LNCaP clone FGC (cell line): ENCODE measurements around the gene A1CF.
"Not testable (repeated sequence)": the region's sequence is repeated elsewhere in the genome, so short reads cannot be mapped to it uniquely, and the experiment has no call there.

Experiments used
- DNase-seq: peaks from one replicate; pipeline ENCODE4 v3.0.0-alpha.2; 2011; ENCODE audit warnings: low read depth
- H3K4me3 ChIP-seq: 2 replicates; pipeline ENCODE4 v1.5.1; 2011; ENCODE audit warnings: mild to moderate bottlenecking, low read depth, low read length, control low read depth
- TF ChIP-seq, protein P1 (sequence below): IDR thresholded peaks from 2 replicates; pipeline ENCODE4 v1.5.1; 2012; ENCODE audit warnings: mild to moderate bottlenecking; ENCODE audit not compliant: control insufficient read depth, insufficient read depth; ENCODE audit errors: extremely low read depth

A1CF gene, protein sequence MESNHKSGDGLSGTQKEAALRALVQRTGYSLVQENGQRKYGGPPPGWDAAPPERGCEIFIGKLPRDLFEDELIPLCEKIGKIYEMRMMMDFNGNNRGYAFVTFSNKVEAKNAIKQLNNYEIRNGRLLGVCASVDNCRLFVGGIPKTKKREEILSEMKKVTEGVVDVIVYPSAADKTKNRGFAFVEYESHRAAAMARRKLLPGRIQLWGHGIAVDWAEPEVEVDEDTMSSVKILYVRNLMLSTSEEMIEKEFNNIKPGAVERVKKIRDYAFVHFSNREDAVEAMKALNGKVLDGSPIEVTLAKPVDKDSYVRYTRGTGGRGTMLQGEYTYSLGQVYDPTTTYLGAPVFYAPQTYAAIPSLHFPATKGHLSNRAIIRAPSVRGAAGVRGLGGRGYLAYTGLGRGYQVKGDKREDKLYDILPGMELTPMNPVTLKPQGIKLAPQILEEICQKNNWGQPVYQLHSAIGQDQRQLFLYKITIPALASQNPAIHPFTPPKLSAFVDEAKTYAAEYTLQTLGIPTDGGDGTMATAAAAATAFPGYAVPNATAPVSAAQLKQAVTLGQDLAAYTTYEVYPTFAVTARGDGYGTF

DNA sequence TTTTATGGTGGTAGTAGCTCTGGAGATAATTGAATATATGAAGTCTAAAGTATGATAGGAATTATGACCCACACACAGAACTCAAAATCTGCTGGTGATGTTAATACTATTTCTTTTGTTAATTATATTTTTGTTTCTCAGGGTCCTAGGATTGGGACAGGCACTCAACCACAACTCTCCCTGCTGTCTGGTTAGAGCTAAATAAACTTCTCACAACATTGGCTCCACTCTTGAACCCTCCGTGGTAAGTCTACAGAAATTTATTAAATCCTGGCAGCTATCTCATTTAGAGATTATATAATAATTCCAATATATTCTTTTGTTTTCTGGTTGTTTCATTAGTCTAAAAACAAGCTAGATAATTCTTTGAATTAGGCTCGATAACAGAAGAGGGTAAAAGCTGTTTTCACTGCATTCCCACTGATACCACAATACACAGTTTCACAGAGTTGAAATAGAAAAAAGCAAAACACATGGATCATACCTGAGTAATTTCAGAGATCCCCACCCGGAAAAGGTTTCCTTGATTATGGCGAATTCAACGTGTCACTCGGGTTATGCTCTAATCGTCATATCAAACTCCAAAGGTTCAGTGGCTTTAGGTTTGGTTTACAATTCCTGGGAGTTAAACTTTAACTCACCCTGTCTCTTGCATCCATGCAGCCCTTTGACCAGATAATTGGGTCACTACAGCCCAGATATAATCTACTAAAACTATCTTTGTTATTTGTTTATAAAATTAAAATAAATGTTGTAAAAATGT lies at the start of gene A1CF:
TSS of gene A1CF (minus strand) at position 531 of the 763 bp plus-strand sequence. CDS start 25,687 bp downstream, outside the sequence.
- no peak for DNase-seq
- TF ChIP-seq, protein P1, sequence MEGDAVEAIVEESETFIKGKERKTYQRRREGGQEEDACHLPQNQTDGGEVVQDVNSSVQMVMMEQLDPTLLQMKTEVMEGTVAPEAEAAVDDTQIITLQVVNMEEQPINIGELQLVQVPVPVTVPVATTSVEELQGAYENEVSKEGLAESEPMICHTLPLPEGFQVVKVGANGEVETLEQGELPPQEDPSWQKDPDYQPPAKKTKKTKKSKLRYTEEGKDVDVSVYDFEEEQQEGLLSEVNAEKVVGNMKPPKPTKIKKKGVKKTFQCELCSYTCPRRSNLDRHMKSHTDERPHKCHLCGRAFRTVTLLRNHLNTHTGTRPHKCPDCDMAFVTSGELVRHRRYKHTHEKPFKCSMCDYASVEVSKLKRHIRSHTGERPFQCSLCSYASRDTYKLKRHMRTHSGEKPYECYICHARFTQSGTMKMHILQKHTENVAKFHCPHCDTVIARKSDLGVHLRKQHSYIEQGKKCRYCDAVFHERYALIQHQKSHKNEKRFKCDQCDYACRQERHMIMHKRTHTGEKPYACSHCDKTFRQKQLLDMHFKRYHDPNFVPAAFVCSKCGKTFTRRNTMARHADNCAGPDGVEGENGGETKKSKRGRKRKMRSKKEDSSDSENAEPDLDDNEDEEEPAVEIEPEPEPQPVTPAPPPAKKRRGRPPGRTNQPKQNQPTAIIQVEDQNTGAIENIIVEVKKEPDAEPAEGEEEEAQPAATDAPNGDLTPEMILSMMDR, result no peak
- no peak within 1 kb of the TSS for H3K4me3 ChIP-seq

DNA sequence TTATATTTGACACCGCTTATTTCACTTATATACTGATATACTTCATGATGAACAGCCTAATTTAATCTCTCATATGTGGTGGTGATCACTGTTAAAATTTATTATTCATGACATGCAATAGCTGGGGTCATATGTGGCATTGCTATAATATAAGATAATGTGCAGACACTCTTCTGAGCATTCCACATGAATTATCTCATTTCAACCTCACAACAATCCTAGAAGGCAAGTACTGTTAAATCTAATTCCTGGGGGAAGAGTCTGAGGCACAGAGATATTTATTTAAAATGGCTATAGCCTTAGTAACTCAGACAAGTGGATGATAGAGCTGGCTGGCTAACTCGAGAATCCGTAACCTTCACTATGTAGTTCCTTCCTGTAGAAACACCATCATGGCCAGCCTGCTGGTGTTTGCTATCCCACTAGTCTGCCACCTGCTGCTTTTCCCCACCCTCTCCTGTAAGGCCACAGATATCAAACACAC lies 46.6 kb upstream of the A1CF start:
- TF ChIP-seq, protein P1, result no peak
- DNase-seq, result no peak
- no peak overlapping the region for H3K4me3 ChIP-seq

DNA sequence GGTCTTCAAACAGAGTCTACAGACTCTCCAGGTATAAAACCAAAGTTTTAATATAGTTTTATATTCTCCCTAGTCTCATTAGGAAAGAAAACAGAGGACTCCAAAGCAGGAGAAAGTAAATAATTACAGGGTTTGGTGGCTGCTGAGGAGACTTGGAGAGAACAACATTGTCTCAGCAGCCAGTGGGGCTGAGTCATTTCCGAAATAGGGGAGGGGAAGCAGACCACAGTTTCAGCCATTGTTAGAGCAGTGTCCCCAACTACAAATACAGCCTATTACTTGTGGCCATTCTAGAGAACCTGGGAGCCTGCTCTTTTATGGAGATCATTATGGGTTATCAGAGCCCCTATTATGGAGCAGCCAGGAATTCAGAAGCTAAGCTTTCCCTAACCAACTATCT lies 44.2 kb upstream of the A1CF start:
- TF ChIP-seq, protein P1, result no peak

DNA sequence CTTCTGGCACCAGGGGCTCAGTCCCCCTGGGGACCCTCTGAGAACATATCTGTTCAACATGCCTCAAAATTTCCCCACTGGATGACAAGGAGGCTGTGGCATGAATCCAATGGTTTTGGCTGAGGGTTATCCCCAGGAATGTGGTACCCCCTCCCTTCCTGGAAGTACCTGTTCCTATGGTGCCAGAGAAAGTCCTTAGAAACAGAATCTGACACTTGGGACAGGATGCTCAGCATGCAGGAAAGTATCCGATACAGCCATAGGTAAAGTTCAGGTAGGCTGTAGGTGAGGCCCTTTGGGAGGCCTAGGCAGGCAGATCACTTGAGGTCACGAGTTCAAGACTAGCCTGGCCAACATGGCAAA lies 42.7 kb upstream of the A1CF start:
- DNase-seq, result no peak
- H3K4me3 ChIP-seq, result no peak overlapping the region

More for the DNA sequence above, 44.2 kb upstream of the A1CF start:
- no peak overlapping the region for H3K4me3 ChIP-seq
- DNase-seq, result no peak

DNA sequence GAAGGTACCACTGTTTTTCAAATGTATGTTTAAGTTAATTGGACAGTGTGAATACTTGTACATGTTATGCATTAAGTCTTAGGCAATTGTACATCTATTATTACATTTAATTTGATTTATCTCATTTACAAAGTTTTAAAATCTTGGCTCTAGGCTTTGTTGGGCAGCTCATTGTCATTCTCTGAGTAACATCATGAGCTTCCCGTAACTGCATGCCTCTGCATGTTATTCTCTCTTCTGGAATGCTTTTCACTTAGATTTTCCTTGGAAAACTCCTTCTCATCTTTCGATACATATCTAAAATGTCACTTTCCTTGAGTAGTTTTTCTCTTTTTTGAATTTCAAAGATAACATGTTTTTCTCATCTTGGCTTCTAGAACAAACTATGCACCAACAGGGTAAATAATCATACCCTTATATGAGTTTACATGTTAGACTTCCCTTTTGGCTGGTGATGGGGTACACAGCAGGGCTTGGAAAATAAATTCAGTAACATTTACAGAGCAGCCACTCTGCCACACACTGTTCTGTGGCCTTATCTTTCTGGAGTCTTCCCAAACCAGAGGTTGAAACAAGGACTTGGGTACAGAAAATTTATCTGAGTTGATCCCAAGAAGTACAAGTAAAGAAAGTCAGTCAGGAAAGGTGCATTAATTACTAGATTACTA lies 42.2 kb upstream of the A1CF start:
- TF ChIP-seq, protein P1, result no peak
- no peak for DNase-seq

More for the DNA sequence above, 42.7 kb upstream of the A1CF start:
- TF ChIP-seq, protein P1, result no peak

DNA sequence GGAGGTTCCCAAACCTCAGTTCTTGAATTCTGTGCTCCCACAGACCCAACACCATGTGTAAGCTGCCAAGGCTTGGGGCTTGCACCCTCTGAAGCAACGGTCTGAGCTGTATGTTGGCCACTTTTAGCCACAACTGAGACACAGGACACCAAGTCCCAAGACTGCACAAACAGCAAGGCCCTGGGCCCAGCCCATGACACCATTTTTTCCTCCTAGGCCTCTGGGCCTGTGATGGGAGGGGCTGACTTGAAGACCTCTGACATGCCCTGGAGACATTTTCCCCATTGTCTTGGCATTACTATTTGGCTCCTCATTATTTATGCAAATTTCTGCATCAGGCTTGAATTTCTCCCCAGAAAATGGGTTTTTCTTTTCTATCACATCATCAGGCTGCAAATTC lies 38.0 kb upstream of the A1CF start:
- not testable (repeated sequence) for H3K4me3 ChIP-seq, DNase-seq

More for the DNA sequence above, 42.2 kb upstream of the A1CF start:
- no peak overlapping the region for H3K4me3 ChIP-seq
